Nephron (organoid): Measurements from ENCODE around the gene LILRB3.
"Not testable (repeated sequence)": the region's sequence is repeated elsewhere in the genome, so short reads cannot be mapped to it uniquely, and the experiment has no call there.

Experiments
- H3K27ac Mint-ChIP-seq, 3 experiments: 2 replicates each; pipeline ENCODE4 v1.8.0; 2020; ENCODE audit warnings: mixed read lengths in 3 of 3, mild to moderate bottlenecking in 2 of 3, moderate library complexity in 1 of 3
- H3K27me3 Mint-ChIP-seq: 2 replicates; pipeline ENCODE4 v1.8.0; 2021; ENCODE audit warnings: low read depth, mild to moderate bottlenecking, moderate library complexity, mixed read lengths
- H3K36me3 Mint-ChIP-seq: 2 replicates; pipeline ENCODE4 v1.8.0; 2020; ENCODE audit warnings: low read depth, mixed read lengths
- H3K4me1 Mint-ChIP-seq: 2 replicates; pipeline ENCODE4 v1.8.0; 2020; ENCODE audit warnings: mixed read lengths
- H3K4me3 Mint-ChIP-seq, 3 experiments: 2 replicates each; pipeline ENCODE4 v1.8.0; 2020; ENCODE audit warnings: mild to moderate bottlenecking in 3 of 3, mixed read lengths in 3 of 3, moderate library complexity in 2 of 3
- H3K9me3 Mint-ChIP-seq: 2 replicates; pipeline ENCODE4 v1.8.0; 2020; ENCODE audit warnings: mixed read lengths
- CTCF ChIP-seq, 3 experiments: fragments of 200-600 bp; sonication (generic); IDR thresholded peaks; one replicate each; pipeline ENCODE4 v1.5.0; 2021; ENCODE audit warnings: antibody characterized with exemption in 3 of 3; ENCODE audit not compliant: unreplicated experiment in 3 of 3

Gene LILRB3

GRCh38 chr19:54199401-54199800, 23.4 kb downstream of the LILRB3 start:
- H3K4me1 Mint-ChIP-seq, result peaks cover 37% of the 10 kb centered on the region
- H3K27ac Mint-ChIP-seq, result peak overlapping the region; percentile 87 to 98 (median 93)
- no peaks in the 10 kb centered on the region for H3K9me3 Mint-ChIP-seq
- TF ChIP-seq CTCF (IDR thresholded peaks at IDR 0.05; ENCODE audit: unreplicated experiment in 3 of 3), result no peak
- peak overlapping the region; percentile 81 to 91 (median 84) for H3K4me3 Mint-ChIP-seq
- H3K27me3 Mint-ChIP-seq, result no peaks in the 10 kb centered on the region
- H3K36me3 Mint-ChIP-seq, result peaks cover 53% of the 10 kb centered on the region

GRCh38 chr19:54197121-54197520, 25.7 kb downstream of the LILRB3 start:
- Mint-ChIP-seq H3K4me3 (peak overlapping the region; percentile 15 to 52 (median 30)), H3K36me3 (peaks cover 45% of the 10 kb centered on the region), H3K9me3 (no peaks in the 10 kb centered on the region), H3K27me3 (no peaks in the 10 kb centered on the region), H3K4me1 (peaks cover 21% of the 10 kb centered on the region), H3K27ac (no peak overlapping the region)
- TF ChIP-seq CTCF (IDR thresholded peaks at IDR 0.05; ENCODE audit: unreplicated experiment in 3 of 3), result no peak

GRCh38 chr19:54196536-54196935, 26.3 kb downstream of the LILRB3 start:
- H3K9me3 Mint-ChIP-seq, result no peaks in the 10 kb centered on the region
- H3K4me1 Mint-ChIP-seq, result peaks cover 20% of the 10 kb centered on the region

GRCh38 chr19:54194463-54194862, 28.3 kb downstream of the LILRB3 start:
- H3K36me3 Mint-ChIP-seq, result peaks cover 37% of the 10 kb centered on the region
- H3K27me3 Mint-ChIP-seq, H3K4me3 Mint-ChIP-seq, H3K9me3 Mint-ChIP-seq, H3K27ac Mint-ChIP-seq: not testable (repeated sequence)
- H3K4me1 Mint-ChIP-seq, result peaks cover 18% of the 10 kb centered on the region

More at GRCh38 chr19:54196536-54196935, 26.3 kb downstream of the LILRB3 start:
- Mint-ChIP-seq H3K4me3 (peak overlapping the region in 1 of 3 experiments; percentile 58), H3K27me3 (no peaks in the 10 kb centered on the region), H3K36me3 (peaks cover 45% of the 10 kb centered on the region), H3K27ac (no peak overlapping the region)
- TF ChIP-seq CTCF (IDR thresholded peaks at IDR 0.05; ENCODE audit: unreplicated experiment in 3 of 3), result no peak

- Mint-ChIP-seq H3K4me1 (peaks cover 18% of the 10 kb centered on the region), H3K36me3 (peaks cover 37% of the 10 kb centered on the region), H3K27ac (peak overlapping the region in 1 of 3 experiments; percentile 99), H3K4me3 (peak overlapping the region; percentile 73 to 92 (median 91)), H3K9me3 (no peaks in the 10 kb centered on the region), H3K27me3 (no peaks in the 10 kb centered on the region)
- TF ChIP-seq CTCF (IDR thresholded peaks at IDR 0.05; ENCODE audit: unreplicated experiment in 3 of 3), result no peak
Observed at GRCh38 chr19:54193011-54193410, 29.8 kb downstream of the LILRB3 start.

- no peaks in the 10 kb centered on the region for H3K27me3 Mint-ChIP-seq
- H3K27ac Mint-ChIP-seq, result peak overlapping the region; percentile 96 to 99 (median 98)
- H3K4me3 Mint-ChIP-seq, result peak overlapping the region; percentile 91 to 92 (median 92)
- peaks cover 26% of the 10 kb centered on the region for H3K4me1 Mint-ChIP-seq
- no peaks in the 10 kb centered on the region for H3K9me3 Mint-ChIP-seq
- H3K36me3 Mint-ChIP-seq, result peaks cover 35% of the 10 kb centered on the region
- TF ChIP-seq CTCF (IDR thresholded peaks at IDR 0.05; ENCODE audit: unreplicated experiment in 3 of 3), result no peak
Observed at GRCh38 chr19:54191811-54192453, 30.9 kb downstream of the LILRB3 start.
